ENCODE data around the gene ADAMTS17.

ADAMTS17 gene

GRCh38 chr15:100124361-100124760, 217.4 kb downstream of the ADAMTS17 start:
- no peak overlapping the region for H3K4me3 ChIP-seq (ENCODE audit: low read depth, low read length)
- DNase-seq (ENCODE audit: low read depth): no peak
- TF ChIP-seq, protein P1, sequence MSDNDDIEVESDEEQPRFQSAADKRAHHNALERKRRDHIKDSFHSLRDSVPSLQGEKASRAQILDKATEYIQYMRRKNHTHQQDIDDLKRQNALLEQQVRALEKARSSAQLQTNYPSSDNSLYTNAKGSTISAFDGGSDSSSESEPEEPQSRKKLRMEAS (IDR thresholded peaks at IDR 0.05; ENCODE audit: low read depth, low read length): no peak
- TF ChIP-seq, protein P2, sequence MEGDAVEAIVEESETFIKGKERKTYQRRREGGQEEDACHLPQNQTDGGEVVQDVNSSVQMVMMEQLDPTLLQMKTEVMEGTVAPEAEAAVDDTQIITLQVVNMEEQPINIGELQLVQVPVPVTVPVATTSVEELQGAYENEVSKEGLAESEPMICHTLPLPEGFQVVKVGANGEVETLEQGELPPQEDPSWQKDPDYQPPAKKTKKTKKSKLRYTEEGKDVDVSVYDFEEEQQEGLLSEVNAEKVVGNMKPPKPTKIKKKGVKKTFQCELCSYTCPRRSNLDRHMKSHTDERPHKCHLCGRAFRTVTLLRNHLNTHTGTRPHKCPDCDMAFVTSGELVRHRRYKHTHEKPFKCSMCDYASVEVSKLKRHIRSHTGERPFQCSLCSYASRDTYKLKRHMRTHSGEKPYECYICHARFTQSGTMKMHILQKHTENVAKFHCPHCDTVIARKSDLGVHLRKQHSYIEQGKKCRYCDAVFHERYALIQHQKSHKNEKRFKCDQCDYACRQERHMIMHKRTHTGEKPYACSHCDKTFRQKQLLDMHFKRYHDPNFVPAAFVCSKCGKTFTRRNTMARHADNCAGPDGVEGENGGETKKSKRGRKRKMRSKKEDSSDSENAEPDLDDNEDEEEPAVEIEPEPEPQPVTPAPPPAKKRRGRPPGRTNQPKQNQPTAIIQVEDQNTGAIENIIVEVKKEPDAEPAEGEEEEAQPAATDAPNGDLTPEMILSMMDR (IDR thresholded peaks at IDR 0.05; ENCODE audit: low read depth, low read length): no peak
- no peak for TF ChIP-seq POLR2A (IDR thresholded peaks at IDR 0.05; ENCODE audit: extremely low read depth, insufficient read length)
- no peak for TF ChIP-seq MYC (IDR thresholded peaks at IDR 0.05; ENCODE audit: low read depth, low read length)

GRCh38 chr15:100123611-100124010, 218.2 kb downstream of the ADAMTS17 start:
- TF ChIP-seq, protein P2 (IDR thresholded peaks at IDR 0.05; ENCODE audit: low read depth, low read length): no peak
- TF ChIP-seq POLR2A (IDR thresholded peaks at IDR 0.05; ENCODE audit: extremely low read depth, insufficient read length): no peak
- TF ChIP-seq, protein P1 (IDR thresholded peaks at IDR 0.05; ENCODE audit: low read depth, low read length): no peak
- no peak for TF ChIP-seq MYC (IDR thresholded peaks at IDR 0.05; ENCODE audit: low read depth, low read length)
- DNase-seq (ENCODE audit: low read depth): no peak

DNA sequence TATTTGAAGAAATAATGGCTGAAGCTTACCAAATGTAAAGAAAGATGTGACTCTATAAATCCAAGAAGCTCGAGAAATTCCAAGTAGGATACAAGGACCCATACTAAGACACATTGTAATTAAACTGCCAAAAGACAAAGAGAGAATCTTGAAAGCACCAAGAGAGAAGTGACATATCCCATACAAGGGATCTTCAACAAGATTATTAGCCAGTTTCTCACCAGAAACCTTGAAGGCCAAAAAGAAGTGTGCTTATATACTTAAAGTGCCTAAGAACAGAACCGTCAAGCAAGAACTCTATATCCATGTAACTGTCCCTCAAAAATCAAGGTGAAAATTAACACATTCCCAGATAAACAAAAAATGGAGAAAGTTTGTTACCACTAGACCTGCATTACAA, 220.5 kb downstream of the ADAMTS17 start:
- TF ChIP-seq POLR2A (IDR thresholded peaks at IDR 0.05; ENCODE audit: extremely low read depth, insufficient read length) (no peak), MYC (IDR thresholded peaks at IDR 0.05; ENCODE audit: low read depth, low read length) (no peak)
- TF ChIP-seq, protein P1 (IDR thresholded peaks at IDR 0.05; ENCODE audit: low read depth, low read length): no peak
- TF ChIP-seq, protein P2 (IDR thresholded peaks at IDR 0.05; ENCODE audit: low read depth, low read length): no peak
- DNase-seq (ENCODE audit: low read depth): no peak
- no peak overlapping the region for H3K4me3 ChIP-seq (ENCODE audit: low read depth, low read length)

More at GRCh38 chr15:100123611-100124010, 218.2 kb downstream of the ADAMTS17 start:
- H3K4me3 ChIP-seq (ENCODE audit: low read depth, low read length): no peak overlapping the region

- DNase-seq (ENCODE audit: low read depth): peak; percentile 54
- TF ChIP-seq MYC (IDR thresholded peaks at IDR 0.05; ENCODE audit: low read depth, low read length): no peak
- TF ChIP-seq, protein P2 (IDR thresholded peaks at IDR 0.05; ENCODE audit: low read depth, low read length): no peak
- TF ChIP-seq, protein P1 (IDR thresholded peaks at IDR 0.05; ENCODE audit: low read depth, low read length): no peak
- TF ChIP-seq POLR2A (IDR thresholded peaks at IDR 0.05; ENCODE audit: extremely low read depth, insufficient read length): no peak
- H3K4me3 ChIP-seq (ENCODE audit: low read depth, low read length): no peak overlapping the region
Measured at GRCh38 chr15:100120111-100120510, 221.7 kb downstream of the ADAMTS17 start.

DNA sequence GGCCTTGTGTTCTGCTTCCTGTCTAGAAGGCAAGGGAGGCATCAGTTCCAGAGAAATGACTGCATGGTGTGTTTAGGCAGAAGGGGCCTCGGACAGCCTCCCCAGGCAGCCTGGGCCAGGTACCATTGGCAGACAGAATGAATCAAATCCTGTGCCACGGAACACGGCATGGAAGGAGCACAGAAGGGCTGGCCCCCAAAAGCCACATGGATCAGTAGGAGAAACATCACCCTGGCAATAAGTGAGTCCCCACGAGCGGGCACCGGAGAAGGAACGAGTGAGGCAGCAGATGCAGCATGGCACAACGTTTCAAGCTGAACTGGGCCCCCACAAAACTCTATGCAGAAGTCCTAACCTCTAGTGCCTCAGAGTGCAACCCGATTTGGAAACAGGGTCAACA, 223.2 kb downstream of the ADAMTS17 start:
- no peak for DNase-seq (ENCODE audit: low read depth)
- TF ChIP-seq, protein P1 (IDR thresholded peaks at IDR 0.05; ENCODE audit: low read depth, low read length): no peak
- TF ChIP-seq, protein P2 (IDR thresholded peaks at IDR 0.05; ENCODE audit: low read depth, low read length): no peak
- no peak for TF ChIP-seq MYC (IDR thresholded peaks at IDR 0.05; ENCODE audit: low read depth, low read length)
- TF ChIP-seq POLR2A (IDR thresholded peaks at IDR 0.05; ENCODE audit: extremely low read depth, insufficient read length): no peak
- no peak overlapping the region for H3K4me3 ChIP-seq (ENCODE audit: low read depth, low read length)
